Liver (tissue), 9 donors: Measurements from ENCODE around the gene MYL6. TPM values are rescaled to one million over a fixed set of nuclear protein-coding genes. Genes with fewer than 3 reads are reported as not detected.

Source experiments
- DNase-seq: peaks from one replicate; pipeline ENCODE4 v3.0.0-alpha.2; 2017; ENCODE audit warnings: low spot score
- H3K27ac ChIP-seq, 2 donors: one replicate each; pipeline ENCODE4 v1.7.0; 2013; ENCODE audit warnings: inconsistent platforms in 2 of 2, low read length in 2 of 2, control low read depth in 1 of 2, low read depth in 1 of 2, mild to moderate bottlenecking in 1 of 2
- H3K27me3 ChIP-seq, 4 donors: one replicate each; pipeline versions ENCODE4 v1.6.1 to v1.7.0; 2013; ENCODE audit warnings: low read length in 3 of 4, inconsistent platforms in 1 of 4, mild to moderate bottlenecking in 1 of 4, moderate library complexity in 1 of 4; ENCODE audit not compliant: control insufficient read depth in 4 of 4, insufficient read depth in 4 of 4
- H3K36me3 ChIP-seq, 4 donors: one replicate each; pipeline versions ENCODE4 v1.6.1 to v1.7.0; 2013; ENCODE audit warnings: low read length in 3 of 4, mild to moderate bottlenecking in 3 of 4, low read depth in 1 of 4, moderate library complexity in 1 of 4; ENCODE audit not compliant: control insufficient read depth in 4 of 4, insufficient read depth in 3 of 4
- H3K4me1 ChIP-seq, 4 donors: one replicate each; pipeline versions ENCODE4 v1.6.1 to v1.7.0; 2013; ENCODE audit warnings: low read length in 3 of 4, mild to moderate bottlenecking in 3 of 4, moderate library complexity in 1 of 4; ENCODE audit not compliant: control insufficient read depth in 4 of 4, insufficient read depth in 4 of 4
- H3K4me3 ChIP-seq, 3 donors: one replicate each; pipeline versions ENCODE4 v1.6.1 to v1.7.0; 2013; ENCODE audit warnings: low read length in 3 of 3, control low read depth in 1 of 3, low read depth in 1 of 3, mild to moderate bottlenecking in 1 of 3
- H3K9ac ChIP-seq, 2 donors: one replicate each; pipeline ENCODE4 v1.7.0; 2013; ENCODE audit warnings: low read length in 2 of 2, mild to moderate bottlenecking in 2 of 2, moderate library complexity in 2 of 2, control low read depth in 1 of 2, low read depth in 1 of 2
- H3K9me3 ChIP-seq, 4 donors: one replicate each; pipeline versions ENCODE4 v1.6.1 to v1.7.0; 2013; ENCODE audit warnings: low read length in 3 of 4; ENCODE audit not compliant: control insufficient read depth in 4 of 4
- FOXA1 ChIP-seq: IDR thresholded peaks from 2 replicates; pipeline ENCODE4 v1.6.1; 2016; ENCODE audit warnings: antibody characterized with exemption
- FOXA2 ChIP-seq: IDR thresholded peaks from 2 replicates; pipeline ENCODE4 v1.6.1; 2016; ENCODE audit warnings: antibody characterized with exemption
- GABPA ChIP-seq, 2 donors: IDR thresholded peaks in 1 of 2; conservative IDR thresholded peaks in 1 of 2; 2 replicates each; pipeline ENCODE4 v1.6.1; 2016; ENCODE audit warnings: antibody characterized with exemption in 2 of 2, mild to moderate bottlenecking in 1 of 2, moderate library complexity in 1 of 2
- HNF4A ChIP-seq, 2 donors: conservative IDR thresholded peaks; 2 replicates each; pipeline ENCODE4 v1.6.1; 2016; ENCODE audit warnings: antibody characterized with exemption in 2 of 2, mild to moderate bottlenecking in 2 of 2
- HNF4G ChIP-seq: IDR thresholded peaks from 2 replicates; pipeline ENCODE4 v1.6.1; 2016; ENCODE audit warnings: antibody characterized with exemption
- JUND ChIP-seq, 2 donors: IDR thresholded peaks; 2 replicates each; pipeline ENCODE4 v1.6.1; 2016; ENCODE audit warnings: antibody characterized with exemption in 2 of 2
- NR2F2 ChIP-seq: IDR thresholded peaks from 2 replicates; pipeline ENCODE4 v1.6.1; 2016; ENCODE audit warnings: antibody characterized with exemption
- RAD21 ChIP-seq, 2 donors: IDR thresholded peaks; 2 replicates each; pipeline ENCODE4 v1.6.1; 2016; ENCODE audit warnings: antibody characterized with exemption in 2 of 2, mild to moderate bottlenecking in 2 of 2
- REST ChIP-seq: IDR thresholded peaks from 2 replicates; pipeline ENCODE4 v1.6.1; 2016; ENCODE audit warnings: antibody characterized with exemption, mild to moderate bottlenecking
- RXRA ChIP-seq, 2 donors: IDR thresholded peaks; 2 replicates each; pipeline ENCODE4 v1.6.1; 2017 to 2018; ENCODE audit warnings: antibody characterized with exemption in 2 of 2, mild to moderate bottlenecking in 1 of 2
- TAF1 ChIP-seq: conservative IDR thresholded peaks from 2 replicates; pipeline ENCODE4 v1.6.1; 2016; ENCODE audit warnings: antibody characterized with exemption, mild to moderate bottlenecking
- YY1 ChIP-seq: IDR thresholded peaks from 2 replicates; pipeline ENCODE4 v1.6.1; 2016; ENCODE audit warnings: antibody characterized with exemption, mild to moderate bottlenecking
- WGBS: extraction: QIAGEN DNeasy Blood & Tissue Kit; methylation state at CpG from one replicate; pipeline ENCODE4 v1.1.7; 2013; 5-methylcytosine and 5-hydroxymethylcytosine counted together
- polyA plus RNA-seq, 2 donors: library from polyadenylated mRNA; stranded (reverse) in 1 of 2; unstranded in 1 of 2; fragments of 200-250 nt in 1 of 2; fragments of >200 nt in 1 of 2; fragmentation: Nextera tagmentation in 1 of 2; extraction: Ambion mirVana in 1 of 2; gene quantifications; one replicate each; pipeline versions ENCODE4 v1.2.1 to v1.2.3, GENCODE V29; 2013 to 2015
- total RNA-seq, 2 donors: library from RNA; depleted of rRNA; stranded (reverse); fragments of >200 nt; gene quantifications; one replicate each; pipeline ENCODE4 v1.2.3, GENCODE V29; 2014
- TF ChIP-seq, protein P1 (sequence below): IDR thresholded peaks from 2 replicates; pipeline ENCODE4 v1.6.1; 2016; ENCODE audit warnings: antibody characterized with exemption
- TF ChIP-seq, protein P2 (sequence below): IDR thresholded peaks from 2 replicates; pipeline ENCODE4 v1.6.1; 2016; ENCODE audit warnings: antibody characterized with exemption
- donor health status: healthy.
- donor health status: healthy.
- donor health status: healthy.
- donor health status: healthy.
- donor health status: healthy.

The MYL6 gene
- total and polyA plus RNA-seq, 4 donors = 298 to 975 (median 624) TPM

- no peaks in the 10 kb centered on the region for H3K27me3 ChIP-seq
- no peak for DNase-seq
- no peak overlapping the region for H3K4me3 ChIP-seq
- no peak for TF ChIP-seq RAD21 (IDR thresholded peaks at IDR 0.05)
- TF ChIP-seq NR2F2 = peak; percentile 66
- TF ChIP-seq FOXA2 = no peak
- TF ChIP-seq FOXA1 = no peak
- peaks cover 11 to 50% (median 38%) of the 10 kb centered on the region in 4 donors for H3K36me3 ChIP-seq
- H3K27ac ChIP-seq = no peak overlapping the region
- no peak overlapping the region for H3K9ac ChIP-seq
- peaks cover 0 to 5% (median 0%) of the 10 kb centered on the region in 4 donors for H3K4me1 ChIP-seq
- no peaks in the 10 kb centered on the region for H3K9me3 ChIP-seq
- WGBS = 82% methylated on average over 8 of the region's 8 CpGs
These were observed 14.3 kb upstream of the MYL6 start for GRCh38 chr12:56143870-56144269.

GRCh38 chr12:56145217-56145616 is 12.9 kb upstream of the MYL6 start:
- Histone ChIP-seq H3K27ac (no peak overlapping the region), H3K9ac (no peak overlapping the region), H3K4me3 (no peak overlapping the region), H3K36me3 (peaks cover 11 to 42% (median 31%) of the 10 kb centered on the region in 4 donors), H3K9me3 (no peaks in the 10 kb centered on the region), H3K4me1 (peaks cover 0 to 5% (median 0%) of the 10 kb centered on the region in 4 donors), H3K27me3 (no peaks in the 10 kb centered on the region)
- no peak for DNase-seq
- WGBS = 93% methylated on average over 3 of the region's 3 CpGs
- no peak for TF ChIP-seq HNF4A (conservative IDR thresholded peaks at IDR 0.05)
- TF ChIP-seq, protein P1, sequence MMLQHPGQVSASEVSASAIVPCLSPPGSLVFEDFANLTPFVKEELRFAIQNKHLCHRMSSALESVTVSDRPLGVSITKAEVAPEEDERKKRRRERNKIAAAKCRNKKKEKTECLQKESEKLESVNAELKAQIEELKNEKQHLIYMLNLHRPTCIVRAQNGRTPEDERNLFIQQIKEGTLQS = no peak
- TF ChIP-seq HNF4G = no peak

DNA sequence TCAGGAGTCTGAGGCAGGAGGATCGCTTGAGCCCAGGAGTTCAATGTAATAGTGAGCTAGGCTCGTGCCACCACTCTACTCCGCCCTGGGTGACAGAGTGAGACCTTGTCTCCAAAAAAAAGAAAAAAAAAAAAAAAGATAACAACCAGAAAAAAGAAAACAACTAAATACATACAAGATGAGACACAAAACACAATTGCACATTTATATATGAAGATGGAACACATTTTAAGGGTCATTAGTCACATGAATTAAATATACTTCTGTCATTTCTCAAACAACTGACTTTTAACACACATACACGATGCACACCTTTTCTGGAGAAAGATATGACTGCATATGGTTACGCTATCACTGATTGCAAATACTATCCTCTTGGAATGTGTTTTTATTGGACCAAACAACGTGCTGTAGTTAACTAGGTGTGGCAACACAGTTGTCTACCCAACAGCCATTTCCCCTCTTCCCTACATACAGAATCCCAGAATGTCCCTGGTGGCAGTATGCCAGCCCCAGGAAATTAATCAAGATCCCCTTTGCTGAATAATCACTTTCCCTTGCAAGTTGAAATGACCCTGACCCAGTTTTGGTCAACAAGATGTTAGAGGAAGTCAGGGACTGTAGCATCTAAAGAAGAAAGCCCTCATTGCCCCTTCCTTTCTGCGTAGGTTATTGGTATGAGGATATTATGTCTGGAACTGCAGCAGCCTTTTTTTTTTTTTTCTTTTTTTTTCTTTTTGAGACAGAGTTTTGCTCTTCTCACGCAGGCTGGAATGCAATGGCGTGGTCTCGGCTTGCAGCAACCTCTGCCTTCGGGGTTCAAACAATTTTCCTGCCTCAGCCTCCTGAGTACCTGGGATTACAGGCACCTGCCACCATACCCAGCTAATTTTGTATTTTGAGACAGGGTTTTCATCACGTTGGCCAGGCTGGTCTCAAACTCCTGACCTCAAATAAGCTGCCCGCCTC is 11.4 kb upstream of the MYL6 start:
- Histone ChIP-seq H3K9me3 (no peaks in the 10 kb centered on the region), H3K4me1 (peaks cover 0 to 14% (median 5%) of the 10 kb centered on the region in 4 donors), H3K9ac (no peak overlapping the region), H3K4me3 (no peak overlapping the region), H3K27ac (no peak overlapping the region), H3K36me3 (peaks cover 11 to 34% (median 25%) of the 10 kb centered on the region in 4 donors), H3K27me3 (no peaks in the 10 kb centered on the region)
- peak; percentile 40 for TF ChIP-seq NR2F2
- TF ChIP-seq, protein P2, sequence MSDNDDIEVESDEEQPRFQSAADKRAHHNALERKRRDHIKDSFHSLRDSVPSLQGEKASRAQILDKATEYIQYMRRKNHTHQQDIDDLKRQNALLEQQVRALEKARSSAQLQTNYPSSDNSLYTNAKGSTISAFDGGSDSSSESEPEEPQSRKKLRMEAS = no peak
- 75% methylated on average over 13 of the region's 13 CpGs for WGBS
- DNase-seq = no peak

DNA sequence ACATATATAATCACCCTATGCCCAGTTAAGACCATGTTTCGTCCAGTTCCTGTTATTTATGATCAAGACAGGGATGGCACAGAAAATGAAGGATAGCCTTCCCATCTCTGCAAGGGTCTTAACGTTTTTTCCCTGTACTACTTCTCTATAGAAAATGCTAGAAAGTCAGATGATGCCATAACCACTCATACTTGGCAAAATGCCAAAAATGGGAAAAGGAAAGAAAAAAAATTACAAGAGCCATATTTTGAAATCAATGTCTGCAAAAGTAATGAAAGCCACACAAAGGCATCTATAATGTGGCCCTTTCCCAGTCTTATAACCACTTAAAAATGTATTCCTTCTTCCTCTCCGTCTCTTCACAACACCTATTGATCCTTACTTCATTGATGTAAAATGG is 7.6 kb upstream of the MYL6 start:
- Histone ChIP-seq H3K9me3 (no peaks in the 10 kb centered on the region), H3K27ac (no peak overlapping the region), H3K4me1 (peaks cover 9 to 33% (median 22%) of the 10 kb centered on the region in 4 donors), H3K4me3 (no peak overlapping the region), H3K9ac (no peak overlapping the region), H3K36me3 (no peaks in the 10 kb centered on the region), H3K27me3 (no peaks in the 10 kb centered on the region)
- 70% methylated on average over 3 of the region's 3 CpGs for WGBS
- no peak for DNase-seq
- no peak for TF ChIP-seq REST
- TF ChIP-seq FOXA2 = no peak
- no peak for TF ChIP-seq NR2F2
- no peak for TF ChIP-seq GABPA (IDR thresholded peaks at IDR 0.05 in 1 of 2, conservative IDR thresholded peaks at IDR 0.05 in 1 of 2)
- no peak for TF ChIP-seq TAF1
- TF ChIP-seq JUND (IDR thresholded peaks at IDR 0.05) = no peak
- TF ChIP-seq YY1 = no peak
- TF ChIP-seq RXRA (IDR thresholded peaks at IDR 0.05) = no peak
